Measurements from ENCODE around the gene RAP1A.
"Not testable (repeated sequence)": the region's sequence is repeated elsewhere in the genome, so short reads cannot be mapped to it uniquely, and the experiment has no call there.

RAP1A gene

GRCh38 chr1:111738133-111738435 is 118.5 kb downstream of the RAP1A start:
- no peak overlapping the region for H3K9ac ChIP-seq (ENCODE audit: low read length)
- H3K4me2 ChIP-seq (ENCODE audit: low read length): peak overlapping the region; percentile 48
- peaks cover 10% of the 10 kb centered on the region for H3K4me1 ChIP-seq (ENCODE audit: control insufficient read depth, low read depth, low read length)
- no peak overlapping the region for H4K8ac ChIP-seq (ENCODE audit: low read depth, low read length)
- no CpG with 5 or more reads among the region's 9 CpGs for WGBS (ENCODE audit: extremely low coverage, insufficient coverage, low lambda C conversion rate)
- H3K56ac ChIP-seq (ENCODE audit: low read length): no peak overlapping the region
- H3K23ac ChIP-seq (ENCODE audit: low read length): no peak overlapping the region
- no peak overlapping the region for H3K4ac ChIP-seq (ENCODE audit: low read depth, low read length)
- H3K4me3 ChIP-seq (ENCODE audit: low read length): no peak overlapping the region
- H3K27ac ChIP-seq (ENCODE audit: low read depth, low read length): no peak overlapping the region
- H3K79me1 ChIP-seq (ENCODE audit: low read length): peaks cover 2% of the 10 kb centered on the region
- no peak overlapping the region for H3K18ac ChIP-seq (ENCODE audit: low read length)
- H2BK5ac ChIP-seq (ENCODE audit: low read length): no peak overlapping the region
- H3K27me3 ChIP-seq (ENCODE audit: insufficient read depth, low read length, poor library complexity): no peaks in the 10 kb centered on the region
- no peak for DNase-seq
- no peak overlapping the region for H4K5ac ChIP-seq (ENCODE audit: low read length)
- H3K79me2 ChIP-seq (ENCODE audit: control insufficient read depth, insufficient read depth, low read length): no peaks in the 10 kb centered on the region
- H3K36me3 ChIP-seq (ENCODE audit: control insufficient read depth, insufficient read depth, low read length): no peaks in the 10 kb centered on the region
- H2BK120ac ChIP-seq (ENCODE audit: low read depth, low read length): no peak overlapping the region
- H2BK15ac ChIP-seq (replicated peaks; ENCODE audit: low read depth): no peak overlapping the region
- no peak overlapping the region for H2AK5ac ChIP-seq (ENCODE audit: low read length)

GRCh38 chr1:111738436-111739193 is 119.0 kb downstream of the RAP1A start:
- Histone ChIP-seq H3K79me2 (ENCODE audit: control insufficient read depth, insufficient read depth, low read length) (no peaks in the 10 kb centered on the region), H3K4me3 (ENCODE audit: low read length) (peak overlapping the region; percentile 45), H2BK120ac (ENCODE audit: low read depth, low read length) (no peak overlapping the region), H2BK15ac (replicated peaks; ENCODE audit: low read depth) (no peak overlapping the region), H3K27ac (ENCODE audit: low read depth, low read length) (peak overlapping the region; percentile 55), H3K27me3 (ENCODE audit: insufficient read depth, low read length, poor library complexity) (no peaks in the 10 kb centered on the region), H4K8ac (ENCODE audit: low read depth, low read length) (no peak overlapping the region), H3K18ac (ENCODE audit: low read length) (peak overlapping the region; percentile 55), H2AK5ac (ENCODE audit: low read length) (no peak overlapping the region), H3K4ac (ENCODE audit: low read depth, low read length) (no peak overlapping the region), H3K56ac (ENCODE audit: low read length) (peak overlapping the region; percentile 82), H3K4me2 (ENCODE audit: low read length) (peak overlapping the region; percentile 48), H3K9ac (ENCODE audit: low read length) (peak overlapping the region; percentile 69), H3K36me3 (ENCODE audit: control insufficient read depth, insufficient read depth, low read length) (no peaks in the 10 kb centered on the region), H3K79me1 (ENCODE audit: low read length) (peaks cover 2% of the 10 kb centered on the region), H3K23ac (ENCODE audit: low read length) (no peak overlapping the region), H3K4me1 (ENCODE audit: control insufficient read depth, low read depth, low read length) (peaks cover 10% of the 10 kb centered on the region), H2BK5ac (ENCODE audit: low read length) (no peak overlapping the region), H4K5ac (ENCODE audit: low read length) (no peak overlapping the region)
- WGBS (ENCODE audit: extremely low coverage, insufficient coverage, low lambda C conversion rate): no CpG with 5 or more reads among the region's 61 CpGs
- DNase-seq: peak; percentile 75

- no CpG with 5 or more reads among the region's 59 CpGs for WGBS (ENCODE audit: extremely low coverage, insufficient coverage, low lambda C conversion rate)
Observed at GRCh38 chr1:111739194-111739924, 119.8 kb downstream of the RAP1A start, which contains the start of gene INKA2. INKA2 (minus strand) TSS chr1:111739395; CDS start chr1:111739242, 153 bp downstream.

GRCh38 chr1:111739925-111740765 is 120.6 kb downstream of the RAP1A start:
- peak overlapping the region; percentile 75 for H3K27ac ChIP-seq (ENCODE audit: low read depth, low read length)
- peak overlapping the region; percentile 87 for H3K56ac ChIP-seq (ENCODE audit: low read length)
- no peaks in the 10 kb centered on the region for H3K27me3 ChIP-seq (ENCODE audit: insufficient read depth, low read length, poor library complexity)
- H3K9ac ChIP-seq (ENCODE audit: low read length): peak overlapping the region; percentile 69
- peaks cover 10% of the 10 kb centered on the region for H3K4me1 ChIP-seq (ENCODE audit: control insufficient read depth, low read depth, low read length)
- H3K18ac ChIP-seq (ENCODE audit: low read length): no peak overlapping the region
- H3K4ac ChIP-seq (ENCODE audit: low read depth, low read length): no peak overlapping the region
- no peak overlapping the region for H2BK15ac ChIP-seq (replicated peaks; ENCODE audit: low read depth)
- no peak overlapping the region for H4K5ac ChIP-seq (ENCODE audit: low read length)
- no CpG with 5 or more reads among the region's 63 CpGs for WGBS (ENCODE audit: extremely low coverage, insufficient coverage, low lambda C conversion rate)
- peak; percentile 93 for DNase-seq
- no peak overlapping the region for H2AK5ac ChIP-seq (ENCODE audit: low read length)
- peak overlapping the region; percentile 38 for H3K4me3 ChIP-seq (ENCODE audit: low read length)
- no peak overlapping the region for H3K23ac ChIP-seq (ENCODE audit: low read length)
- no peaks in the 10 kb centered on the region for H3K79me2 ChIP-seq (ENCODE audit: control insufficient read depth, insufficient read depth, low read length)
- H2BK120ac ChIP-seq (ENCODE audit: low read depth, low read length): no peak overlapping the region
- no peaks in the 10 kb centered on the region for H3K36me3 ChIP-seq (ENCODE audit: control insufficient read depth, insufficient read depth, low read length)
- peaks cover 2% of the 10 kb centered on the region for H3K79me1 ChIP-seq (ENCODE audit: low read length)
- H4K8ac ChIP-seq (ENCODE audit: low read depth, low read length): no peak overlapping the region
- H2BK5ac ChIP-seq (ENCODE audit: low read length): no peak overlapping the region
- H3K4me2 ChIP-seq (ENCODE audit: low read length): peak overlapping the region; percentile 94

More at GRCh38 chr1:111739194-111739924, 119.8 kb downstream of the RAP1A start, which contains the start of gene INKA2:
- peak within 1 kb of the TSS; percentile 87 for H3K56ac ChIP-seq (ENCODE audit: low read length)
- H3K9ac ChIP-seq (ENCODE audit: low read length): peak within 1 kb of the TSS; percentile 69
- H3K27ac ChIP-seq (ENCODE audit: low read depth, low read length): peak within 1 kb of the TSS; percentile 75
- no peak within 1 kb of the TSS for H3K4ac ChIP-seq (ENCODE audit: low read depth, low read length)
- peak within 1 kb of the TSS; percentile 55 for H3K18ac ChIP-seq (ENCODE audit: low read length)
- no peaks in the 10 kb centered on the region for H3K27me3 ChIP-seq (ENCODE audit: insufficient read depth, low read length, poor library complexity)
- peak within 1 kb of the TSS; percentile 45 for H3K4me3 ChIP-seq (ENCODE audit: low read length)
- no peaks in the 10 kb centered on the region for H3K36me3 ChIP-seq (ENCODE audit: control insufficient read depth, insufficient read depth, low read length)
- no peak within 1 kb of the TSS for H2BK15ac ChIP-seq (replicated peaks; ENCODE audit: low read depth)
- no peak within 1 kb of the TSS for H2AK5ac ChIP-seq (ENCODE audit: low read length)
- no peak within 1 kb of the TSS for H4K8ac ChIP-seq (ENCODE audit: low read depth, low read length)
- no peak within 1 kb of the TSS for H3K23ac ChIP-seq (ENCODE audit: low read length)
- H2BK5ac ChIP-seq (ENCODE audit: low read length): no peak within 1 kb of the TSS
- H3K4me2 ChIP-seq (ENCODE audit: low read length): peak within 1 kb of the TSS; percentile 94
- H2BK120ac ChIP-seq (ENCODE audit: low read depth, low read length): no peak within 1 kb of the TSS
- H4K5ac ChIP-seq (ENCODE audit: low read length): no peak within 1 kb of the TSS
- H3K4me1 ChIP-seq (ENCODE audit: control insufficient read depth, low read depth, low read length): peaks cover 10% of the 10 kb centered on the region
- H3K79me1 ChIP-seq (ENCODE audit: low read length): peaks cover 2% of the 10 kb centered on the region
- H3K79me2 ChIP-seq (ENCODE audit: control insufficient read depth, insufficient read depth, low read length): no peaks in the 10 kb centered on the region
- peak; percentile 92 for DNase-seq

- H2BK5ac ChIP-seq (ENCODE audit: low read length); H3K27ac ChIP-seq (ENCODE audit: low read depth, low read length); H3K27me3 ChIP-seq (ENCODE audit: insufficient read depth, low read length, poor library complexity); DNase-seq; H2BK15ac ChIP-seq (replicated peaks; ENCODE audit: low read depth); H3K4ac ChIP-seq (ENCODE audit: low read depth, low read length); H2BK120ac ChIP-seq (ENCODE audit: low read depth, low read length); H3K4me2 ChIP-seq (ENCODE audit: low read length); H3K56ac ChIP-seq (ENCODE audit: low read length); H2AK5ac ChIP-seq (ENCODE audit: low read length); H3K79me1 ChIP-seq (ENCODE audit: low read length); H3K9ac ChIP-seq (ENCODE audit: low read length); H4K8ac ChIP-seq (ENCODE audit: low read depth, low read length); H3K79me2 ChIP-seq (ENCODE audit: control insufficient read depth, insufficient read depth, low read length); H3K4me3 ChIP-seq (ENCODE audit: low read length); H3K18ac ChIP-seq (ENCODE audit: low read length); H3K4me1 ChIP-seq (ENCODE audit: control insufficient read depth, low read depth, low read length); H3K23ac ChIP-seq (ENCODE audit: low read length); H4K5ac ChIP-seq (ENCODE audit: low read length); H3K36me3 ChIP-seq (ENCODE audit: control insufficient read depth, insufficient read depth, low read length): not testable (repeated sequence)
- no CpG with 5 or more reads among the region's 14 CpGs for WGBS (ENCODE audit: extremely low coverage, insufficient coverage, low lambda C conversion rate)
Observed at GRCh38 chr1:111742292-111742691, 122.7 kb downstream of the RAP1A start.

Data from mesendoderm (in vitro differentiated cells).